AG04449 (cell line): ENCODE measurements around the gene ARHGAP45.
"Not testable (repeated sequence)": the region's sequence is repeated elsewhere in the genome, so short reads cannot be mapped to it uniquely, and the experiment has no call there.

Source experiments
- CTCF ChIA-PET: fragments of 350-600 bp; formaldehyde crosslinking; extraction: SDS; loops from one replicate; lab custom pipeline; 2021; ENCODE audit warnings: antibody characterized with exemption; lab: Yijun Ruan, JAX
- POLR2A ChIA-PET: fragments of 400-600, 350-600 bp; formaldehyde crosslinking; extraction: SDS; loops from one replicate; lab custom pipeline; 2020; ENCODE audit warnings: antibody characterized with exemption, inconsistent platforms; lab: Yijun Ruan, JAX
- DNase-seq: peaks from one replicate; pipeline ENCODE4 v3.0.0-alpha.2; 2010; ENCODE audit warnings: low read depth, low spot score
- H3K4me3 ChIP-seq: 2 replicates; pipeline ENCODE4 v1.5.1; 2011; ENCODE audit warnings: low read depth, mild to moderate bottlenecking, control low read depth, low read length
- CTCF ChIP-seq: IDR thresholded peaks from one replicate; pipeline ENCODE4 v1.5.1; 2011; ENCODE audit warnings: mild to moderate bottlenecking, moderate library complexity, low read length, control low read depth, inconsistent platforms; ENCODE audit not compliant: insufficient read depth; ENCODE audit errors: missing control alignments

Gene ARHGAP45

DNA sequence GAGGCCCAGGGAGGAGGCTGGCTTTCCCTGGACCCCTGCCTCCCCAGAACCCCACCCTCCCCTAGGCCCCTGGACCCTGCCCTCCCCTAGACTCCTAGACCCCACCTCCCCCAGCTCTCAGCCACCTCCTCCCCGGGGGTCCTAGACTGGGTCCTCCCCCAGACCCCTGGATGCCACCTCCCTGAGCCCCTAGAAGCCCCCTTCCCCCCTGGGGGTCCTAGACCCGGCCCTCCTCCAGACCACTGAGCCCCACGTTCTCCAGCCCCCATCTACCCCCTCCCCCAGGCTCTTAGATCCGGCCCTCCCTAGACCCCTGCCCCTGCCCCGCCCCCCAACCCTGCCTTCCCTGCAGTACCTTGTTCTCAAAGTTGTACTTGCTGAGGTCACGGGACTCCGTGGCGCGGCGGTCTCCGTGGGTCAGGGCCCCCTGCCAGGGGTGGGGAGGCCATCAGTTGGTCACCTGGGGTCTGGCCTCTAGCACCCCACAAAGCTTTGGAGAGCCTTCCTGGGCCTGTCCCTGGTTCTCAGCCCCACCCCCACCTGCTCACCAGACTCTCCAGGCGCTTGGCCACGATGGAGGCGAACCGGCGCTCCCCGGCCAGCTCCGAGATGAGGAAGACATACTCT lies 44.8 kb downstream of the ARHGAP45 start:
- POLR2A ChIA-PET = interaction anchor here (0.6 to 2.3 kb wide), 3 partner anchors 8 to 32 kb away, joined by 4 to 15 read pairs (median 5); partner anchors contain the start of gene GPX4
- no peak for TF ChIP-seq CTCF

GRCh38 chr19:1112268-1113029 lies 45.5 kb downstream of the ARHGAP45 start:
- POLR2A ChIA-PET = interaction anchor here (1.4 to 2.3 kb wide), 4 partner anchors 9 to 157 kb away, joined by 4 to 15 read pairs (median 6); partner anchors contain the start of genes CIRBP and GPX4

More for the DNA sequence above, 44.8 kb downstream of the ARHGAP45 start:
- CTCF ChIA-PET = interaction anchor here (1.2 to 6.0 kb wide), 10 partner anchors 9 to 132 kb away, joined by 4 to 97 read pairs (median 14); partner anchors contain the start of genes ATP5F1D and GPX4
- no peak overlapping the region for H3K4me3 ChIP-seq
- DNase-seq = no peak

GRCh38 chr19:1113030-1113985 lies 46.3 kb downstream of the ARHGAP45 start:
- DNase-seq = peak; percentile 47
- POLR2A ChIA-PET = interaction anchor here (0.6 to 2.3 kb wide), 7 partner anchors 10 to 156 kb away, joined by 3 to 15 read pairs (median 5); partner anchors contain the start of genes CIRBP and GPX4
- peak; percentile 95 for TF ChIP-seq CTCF
- no peak overlapping the region for H3K4me3 ChIP-seq
- CTCF ChIA-PET = interaction anchor here (0.7 to 6.0 kb wide), 32 partner anchors 9 to 130 kb away, joined by 3 to 97 read pairs (median 6); partner anchors contain the start of genes ATP5F1D and GPX4

More at GRCh38 chr19:1112268-1113029, 45.5 kb downstream of the ARHGAP45 start:
- DNase-seq = no peak
- no peak overlapping the region for H3K4me3 ChIP-seq
- no peak for TF ChIP-seq CTCF
- CTCF ChIA-PET = interaction anchor here (1.1 to 6.0 kb wide), 20 partner anchors 9 to 131 kb away, joined by 3 to 97 read pairs (median 7); partner anchors contain the start of genes ATP5F1D and GPX4

DNA sequence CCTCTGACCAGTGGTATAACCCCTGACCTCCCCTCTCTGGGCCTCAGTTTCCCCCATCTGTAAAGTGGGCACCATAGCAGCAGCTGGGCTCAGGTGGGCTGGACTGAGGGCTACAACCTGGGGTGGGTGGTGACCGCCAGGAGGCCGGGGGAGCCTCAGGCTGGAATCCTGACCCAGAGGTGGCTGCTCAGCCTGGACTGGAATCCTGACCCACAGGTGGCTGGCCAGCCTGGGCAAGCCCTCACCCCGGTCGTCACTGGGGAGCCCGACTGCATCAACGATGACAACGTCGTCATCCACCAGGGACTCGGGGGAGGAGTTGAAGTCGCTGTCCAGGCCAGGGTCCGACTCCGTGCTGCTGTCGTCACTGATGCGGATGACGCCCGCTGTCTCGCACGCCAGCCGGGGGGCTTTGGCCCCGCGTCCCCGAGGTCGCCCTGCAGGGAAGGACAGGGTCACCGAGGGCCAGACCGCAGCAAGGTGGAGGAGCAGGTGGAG lies 47.1 kb downstream of the ARHGAP45 start:
- no peak overlapping the region for H3K4me3 ChIP-seq
- no peak for DNase-seq
- no peak for TF ChIP-seq CTCF
- ChIA-PET CTCF (interaction anchor here (0.7 to 6.0 kb wide), 27 partner anchors 8 to 130 kb away, joined by 3 to 97 read pairs (median 7); partner anchors contain the start of genes ATP5F1D and GPX4), POLR2A (interaction anchor here (0.6 to 2.3 kb wide), 6 partner anchors 11 to 155 kb away, joined by 3 to 15 read pairs (median 5); partner anchors contain the start of genes CIRBP and GPX4)

DNA sequence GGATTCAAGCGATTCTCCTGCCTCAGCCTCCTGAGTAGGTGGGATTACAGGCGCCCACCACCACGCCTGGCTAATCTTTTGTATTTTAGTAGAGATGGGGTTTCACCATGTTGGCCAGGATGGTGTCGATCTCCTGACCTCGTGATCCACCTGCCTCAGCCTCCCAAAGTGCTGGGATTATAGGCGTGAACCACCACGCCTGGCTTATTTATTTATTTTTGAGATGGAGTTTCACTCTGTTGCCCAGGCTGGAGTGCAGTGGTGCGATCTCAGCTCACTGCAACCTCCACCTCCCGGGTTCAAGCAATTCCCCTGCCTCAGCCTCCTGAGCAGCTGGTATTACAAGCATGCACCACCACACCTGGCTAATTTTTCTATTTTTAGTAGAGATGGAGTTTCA lies 47.8 kb downstream of the ARHGAP45 start:
- POLR2A ChIA-PET, H3K4me3 ChIP-seq, DNase-seq: not testable (repeated sequence)
- CTCF ChIA-PET = interaction anchor here (1.1 to 6.0 kb wide), 4 partner anchors 10 to 85 kb away, joined by 3 to 97 read pairs (median 34); no protein-coding TSS in a partner anchor
